IPS-15b (cell line): Measurements from ENCODE around the gene LGALS4.

Experiments
- H3K27me3 ChIP-seq: one replicate; pipeline ENCODE4 v1.6.1; 2013; ENCODE audit warnings: low read length; ENCODE audit not compliant: control insufficient read depth, insufficient read depth
- H3K36me3 ChIP-seq: one replicate; pipeline ENCODE4 v1.6.1; 2013; ENCODE audit warnings: low read length; ENCODE audit not compliant: control insufficient read depth, insufficient read depth
- H3K4me1 ChIP-seq: one replicate; pipeline ENCODE4 v1.6.1; 2013; ENCODE audit warnings: mild to moderate bottlenecking, low read length; ENCODE audit not compliant: control insufficient read depth, insufficient read depth
- H3K4me3 ChIP-seq: one replicate; pipeline ENCODE4 v1.5.1; 2013; ENCODE audit warnings: low read depth, low read length
- H3K9ac ChIP-seq: one replicate; pipeline ENCODE4 v1.6.1; 2013; ENCODE audit warnings: low read depth, mild to moderate bottlenecking, low read length
- H3K9me3 ChIP-seq: one replicate; pipeline ENCODE4 v1.6.1; 2013; ENCODE audit warnings: mild to moderate bottlenecking, low read length; ENCODE audit not compliant: control insufficient read depth, insufficient read depth

LGALS4 gene

DNA sequence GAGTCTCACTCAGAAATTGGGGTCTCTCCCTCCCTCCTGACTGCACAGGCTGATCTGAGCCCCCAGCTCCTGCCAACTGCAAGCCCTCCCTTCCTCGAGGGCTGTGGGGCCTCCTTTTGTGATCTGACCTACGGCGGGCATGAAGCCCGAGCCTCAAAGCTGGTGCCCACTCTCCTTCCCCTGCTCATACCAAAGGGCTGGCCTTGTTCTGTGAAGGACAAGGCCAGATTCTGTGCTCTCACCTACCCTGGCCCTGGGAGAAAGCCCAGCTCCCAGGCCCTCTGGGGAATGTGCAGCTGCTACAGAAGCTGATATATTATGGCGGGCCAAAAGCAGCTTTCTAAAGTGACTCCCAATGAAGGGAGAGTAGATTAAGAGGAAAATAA, 27.8 kb upstream of the LGALS4 start:
- Histone ChIP-seq H3K27me3 (no peaks in the 10 kb centered on the region), H3K9ac (no peak overlapping the region), H3K9me3 (no peaks in the 10 kb centered on the region), H3K4me1 (no peaks in the 10 kb centered on the region), H3K36me3 (peaks cover 88% of the 10 kb centered on the region), H3K4me3 (no peak overlapping the region)

DNA sequence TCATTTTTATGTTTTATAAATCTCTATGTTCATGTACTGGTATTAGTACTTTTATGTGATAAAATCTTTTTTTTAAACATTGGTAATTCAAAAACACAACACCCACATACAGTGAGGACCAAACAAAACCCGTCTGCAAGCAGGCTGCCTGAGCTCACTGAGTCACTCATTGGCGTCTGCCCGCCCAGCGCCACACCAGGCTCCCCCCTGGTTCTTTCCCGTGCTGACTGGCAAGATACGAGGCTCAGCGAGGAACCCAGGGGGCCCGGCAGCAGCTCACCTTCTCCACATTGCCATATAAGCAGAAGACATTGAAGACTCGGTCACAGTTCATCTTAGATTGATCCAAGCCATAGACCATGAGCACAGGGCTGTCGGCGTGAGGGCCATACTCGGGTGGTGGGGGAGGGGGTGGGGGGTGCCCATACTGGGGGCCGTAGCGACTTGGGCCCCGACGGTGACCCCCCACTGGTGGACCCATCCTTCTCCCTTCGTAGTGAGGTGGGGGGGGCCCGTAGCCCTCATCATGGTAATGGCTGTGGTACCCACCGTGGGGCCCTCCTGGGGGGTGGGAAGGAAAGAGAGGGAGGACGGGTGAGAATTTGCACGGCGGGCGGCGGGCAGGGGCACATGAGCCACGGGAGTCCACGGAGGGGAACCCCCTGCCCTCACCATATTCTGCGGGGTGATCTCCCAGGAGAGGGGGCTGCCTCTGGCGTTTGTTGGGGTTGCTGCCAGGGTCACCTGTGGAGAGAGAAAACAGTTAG, 27.3 kb upstream of the LGALS4 start:
- H3K9ac ChIP-seq = no peak overlapping the region
- no peaks in the 10 kb centered on the region for H3K9me3 ChIP-seq
- H3K36me3 ChIP-seq = peaks cover 87% of the 10 kb centered on the region
- no peaks in the 10 kb centered on the region for H3K27me3 ChIP-seq
- H3K4me1 ChIP-seq = no peaks in the 10 kb centered on the region
- no peak overlapping the region for H3K4me3 ChIP-seq

DNA sequence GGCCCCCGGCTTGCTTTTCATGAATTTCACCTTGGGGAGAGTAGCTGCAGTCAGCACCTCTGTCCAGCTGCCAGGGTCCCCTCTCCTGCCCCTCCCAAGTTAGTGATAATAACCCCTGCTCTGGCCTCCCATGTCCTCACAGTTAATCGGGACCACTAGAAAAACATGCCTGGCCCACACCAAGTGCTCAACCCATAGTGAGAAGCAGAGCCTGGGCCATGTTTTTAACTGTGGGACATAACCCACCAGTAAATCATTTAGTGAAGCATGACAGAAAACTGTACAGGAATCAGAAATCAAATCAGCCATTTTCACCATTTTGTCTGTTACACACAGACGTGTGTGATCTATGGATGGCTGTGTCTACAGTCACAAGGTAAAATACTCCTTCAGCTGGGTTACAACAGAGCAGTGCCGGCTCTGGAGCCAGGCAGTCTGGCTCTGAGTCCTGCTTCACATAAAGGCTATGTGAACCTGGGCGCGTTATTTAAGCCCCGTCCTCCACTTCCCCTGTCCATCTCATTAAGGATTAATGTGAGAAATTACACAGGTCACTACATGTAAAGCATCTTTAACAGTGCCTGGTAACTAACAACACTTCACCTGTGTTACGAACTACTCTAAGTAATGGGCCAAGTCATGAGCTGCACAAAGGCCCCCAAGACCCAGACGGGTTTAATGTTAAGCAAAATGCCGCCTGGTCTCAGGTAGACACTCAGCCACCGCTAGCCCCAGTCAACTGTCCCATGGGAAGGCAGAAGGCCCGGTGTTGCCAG, 26.4 kb upstream of the LGALS4 start:
- Histone ChIP-seq H3K36me3 (peaks cover 80% of the 10 kb centered on the region), H3K9ac (no peak overlapping the region), H3K4me1 (no peaks in the 10 kb centered on the region), H3K27me3 (no peaks in the 10 kb centered on the region), H3K4me3 (no peak overlapping the region), H3K9me3 (no peaks in the 10 kb centered on the region)

DNA sequence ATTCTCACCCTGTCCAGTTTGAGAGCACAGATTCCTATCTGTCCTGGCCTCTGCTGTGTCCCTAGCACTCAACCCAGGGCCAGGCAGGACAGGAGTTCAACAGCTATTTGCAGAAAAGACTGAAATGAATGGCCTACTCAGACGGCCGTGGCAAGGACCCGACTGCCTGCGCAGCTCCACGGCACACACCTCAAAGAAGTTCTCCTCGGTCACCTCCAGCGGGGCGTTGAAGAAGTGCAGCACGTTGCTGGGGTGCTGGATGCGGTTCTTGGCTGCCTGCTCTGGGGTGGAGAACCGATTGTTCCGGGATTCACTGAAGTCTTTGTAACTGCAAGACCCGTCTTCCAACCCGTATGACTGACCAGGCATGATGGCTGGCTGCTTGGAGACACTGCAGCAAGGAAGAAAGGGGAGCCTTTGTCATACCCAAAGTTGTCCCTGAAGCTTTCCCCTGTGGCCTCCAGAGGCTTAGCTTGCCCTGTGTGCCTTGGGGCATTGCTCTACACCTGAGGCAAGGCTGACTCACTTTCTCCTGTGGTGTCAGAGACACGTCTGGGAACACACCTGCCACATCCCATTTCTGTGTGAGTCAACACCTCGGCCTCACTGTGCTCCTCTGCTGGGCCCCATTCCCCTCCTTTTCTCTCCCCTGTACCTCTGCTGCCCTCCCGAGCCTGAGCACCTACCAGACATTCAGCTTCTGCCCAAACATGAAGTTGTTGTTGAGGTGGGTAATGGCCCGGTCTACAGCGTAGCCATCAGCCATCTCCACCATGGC, 25.7 kb upstream of the LGALS4 start:
- no peak overlapping the region for H3K9ac ChIP-seq
- H3K36me3 ChIP-seq = peaks cover 73% of the 10 kb centered on the region
- H3K4me3 ChIP-seq = no peak overlapping the region
- H3K9me3 ChIP-seq = no peaks in the 10 kb centered on the region
- no peaks in the 10 kb centered on the region for H3K4me1 ChIP-seq
- no peaks in the 10 kb centered on the region for H3K27me3 ChIP-seq

DNA sequence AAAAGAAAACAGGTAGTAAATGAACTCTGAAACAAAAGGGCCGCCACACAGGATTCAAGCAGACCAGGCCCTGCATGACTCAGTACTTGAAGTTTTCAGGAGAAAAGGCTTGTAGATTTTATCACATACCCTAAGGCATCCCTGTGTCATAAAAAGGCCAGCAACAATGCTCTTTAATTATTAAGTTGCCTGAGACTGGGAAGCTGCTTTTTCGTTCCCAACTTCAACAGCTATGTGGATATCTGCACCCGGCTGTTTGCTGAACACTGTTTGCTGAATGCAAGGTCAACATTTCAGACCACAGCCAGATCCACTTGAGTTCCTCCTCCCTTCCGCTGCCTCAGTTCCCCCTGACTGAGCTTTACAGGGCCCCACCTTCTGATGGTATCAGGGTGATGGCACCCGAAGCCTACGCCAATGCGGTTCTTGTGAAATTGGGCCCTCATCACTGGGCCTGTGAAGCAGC, 24.9 kb upstream of the LGALS4 start:
- no peaks in the 10 kb centered on the region for H3K27me3 ChIP-seq
- peaks cover 65% of the 10 kb centered on the region for H3K36me3 ChIP-seq
- no peak overlapping the region for H3K4me3 ChIP-seq
- no peaks in the 10 kb centered on the region for H3K9me3 ChIP-seq
- H3K9ac ChIP-seq = no peak overlapping the region
- no peaks in the 10 kb centered on the region for H3K4me1 ChIP-seq

DNA sequence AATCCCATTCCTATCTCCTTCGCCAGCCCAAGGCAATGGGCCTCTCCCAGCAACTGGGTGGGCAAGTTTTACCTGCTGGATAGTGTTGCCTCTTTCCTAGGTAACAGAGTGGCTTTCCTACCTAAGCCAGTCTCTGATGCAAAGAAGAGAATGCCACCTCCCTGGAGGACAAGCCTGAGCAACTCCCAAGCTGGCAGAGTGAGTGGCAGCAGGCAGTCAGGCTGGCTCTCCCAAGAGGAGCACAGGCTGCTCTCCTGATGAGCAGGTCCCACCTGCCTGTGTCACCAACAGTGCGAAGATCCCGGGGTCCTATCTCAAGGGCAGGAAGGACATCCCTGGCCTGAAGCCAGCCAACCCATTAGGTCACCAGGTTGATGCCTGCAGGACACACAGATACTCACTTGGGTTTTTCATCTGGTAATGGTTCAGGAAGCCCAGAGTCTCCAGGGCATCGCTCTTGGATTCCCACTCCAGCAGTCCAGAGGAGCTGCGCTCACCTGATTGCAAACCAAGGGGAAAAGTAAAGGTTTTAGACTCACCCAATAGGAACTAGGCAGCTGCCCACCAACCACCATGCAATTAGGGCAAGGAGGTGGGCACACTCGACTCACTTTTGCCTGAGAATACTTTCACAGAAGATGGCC, 24.4 kb upstream of the LGALS4 start:
- H3K36me3 ChIP-seq = peaks cover 60% of the 10 kb centered on the region
- H3K4me1 ChIP-seq = peaks cover under 1% of the 10 kb centered on the region
- H3K9me3 ChIP-seq = no peaks in the 10 kb centered on the region

DNA sequence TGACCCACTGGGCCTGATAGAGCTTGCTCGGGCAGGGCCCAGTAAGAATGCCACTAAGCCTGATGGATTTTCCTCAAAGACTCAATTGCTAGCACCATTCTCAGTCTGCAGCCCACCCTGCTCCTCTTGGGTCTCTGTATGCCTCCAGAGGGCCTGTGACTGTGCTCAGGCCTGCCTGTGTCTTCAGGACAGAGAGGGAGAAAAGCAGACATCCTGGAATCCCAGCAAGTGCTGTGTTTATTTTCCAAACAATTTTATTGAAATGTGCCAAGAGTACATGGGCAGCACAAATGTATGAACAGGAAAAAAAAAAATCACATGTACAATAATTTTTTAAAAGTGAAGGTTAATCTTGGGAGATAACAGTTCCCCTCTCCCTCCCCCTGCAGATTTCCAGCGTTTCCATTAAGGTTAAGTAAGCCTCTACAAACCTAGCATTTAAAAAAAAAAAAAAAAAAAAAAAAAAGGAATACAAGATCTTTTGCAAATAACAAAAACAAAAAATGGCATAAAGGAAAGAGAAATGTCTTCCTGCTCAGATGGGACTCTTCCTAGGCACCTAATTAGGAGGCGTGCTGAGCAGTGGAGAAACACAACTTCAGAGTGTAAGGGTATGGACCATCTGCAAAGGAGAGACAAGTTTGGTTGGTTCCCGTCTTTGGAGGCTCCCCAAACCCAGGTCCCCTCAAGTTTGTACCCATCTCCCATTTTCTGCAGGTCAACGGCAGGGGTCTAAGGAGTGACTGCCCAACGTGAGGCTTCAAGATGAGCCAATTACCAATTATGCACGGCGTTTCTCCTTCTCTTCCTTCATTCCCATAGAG, 23.6 kb upstream of the LGALS4 start:
- Histone ChIP-seq H3K4me3 (no peak overlapping the region), H3K9ac (no peak overlapping the region), H3K9me3 (no peaks in the 10 kb centered on the region), H3K4me1 (peaks cover 2% of the 10 kb centered on the region), H3K36me3 (peaks cover 52% of the 10 kb centered on the region), H3K27me3 (no peaks in the 10 kb centered on the region)

More for the DNA sequence above, 24.4 kb upstream of the LGALS4 start:
- H3K4me3 ChIP-seq = no peak overlapping the region
- no peaks in the 10 kb centered on the region for H3K27me3 ChIP-seq
- no peak overlapping the region for H3K9ac ChIP-seq

DNA sequence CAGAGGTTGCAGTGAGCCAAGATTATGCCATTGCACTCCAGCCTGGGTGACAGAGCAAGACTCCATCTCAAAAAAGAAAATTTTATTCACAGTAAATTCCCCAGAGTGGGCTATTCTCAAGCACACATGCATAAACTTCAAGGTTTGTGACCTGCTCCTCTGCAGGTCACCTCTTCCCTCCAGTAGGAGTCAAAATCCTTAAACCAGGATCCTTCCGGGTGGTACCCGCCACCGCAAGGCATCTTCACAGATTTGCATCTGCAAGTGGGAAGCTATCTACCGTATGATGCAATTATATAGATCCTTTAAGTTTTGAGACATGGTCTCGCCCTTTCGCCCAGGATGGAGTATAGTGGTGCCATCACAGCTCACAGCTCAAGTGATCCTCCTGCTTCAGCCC, 21.8 kb upstream of the LGALS4 start:
- Histone ChIP-seq H3K4me3 (no peak overlapping the region), H3K9ac (no peak overlapping the region), H3K9me3 (no peaks in the 10 kb centered on the region), H3K4me1 (peaks cover 2% of the 10 kb centered on the region), H3K27me3 (no peaks in the 10 kb centered on the region), H3K36me3 (peaks cover 35% of the 10 kb centered on the region)

DNA sequence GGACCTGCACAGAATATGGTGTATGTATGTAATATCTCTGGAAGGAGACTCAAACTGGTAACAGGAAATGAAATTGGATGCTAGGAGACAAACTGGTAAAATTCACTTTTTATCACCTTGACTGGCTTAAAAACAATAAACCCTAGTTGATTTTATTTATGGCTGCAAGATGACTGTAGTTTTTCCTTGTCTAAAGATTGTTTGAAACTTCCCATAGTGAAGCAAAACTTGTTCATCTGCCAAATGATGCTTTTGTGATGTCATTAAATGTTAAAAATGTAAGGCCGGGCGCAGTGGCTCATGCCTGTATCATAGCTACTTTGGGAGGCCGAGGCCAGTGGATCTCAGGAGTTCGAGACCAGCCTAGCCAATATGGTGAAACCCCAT, 21.4 kb upstream of the LGALS4 start:
- peaks cover 31% of the 10 kb centered on the region for H3K36me3 ChIP-seq
- H3K27me3 ChIP-seq = no peaks in the 10 kb centered on the region
- H3K9ac ChIP-seq = no peak overlapping the region
- peaks cover 2% of the 10 kb centered on the region for H3K4me1 ChIP-seq
- no peaks in the 10 kb centered on the region for H3K9me3 ChIP-seq
- H3K4me3 ChIP-seq = no peak overlapping the region

DNA sequence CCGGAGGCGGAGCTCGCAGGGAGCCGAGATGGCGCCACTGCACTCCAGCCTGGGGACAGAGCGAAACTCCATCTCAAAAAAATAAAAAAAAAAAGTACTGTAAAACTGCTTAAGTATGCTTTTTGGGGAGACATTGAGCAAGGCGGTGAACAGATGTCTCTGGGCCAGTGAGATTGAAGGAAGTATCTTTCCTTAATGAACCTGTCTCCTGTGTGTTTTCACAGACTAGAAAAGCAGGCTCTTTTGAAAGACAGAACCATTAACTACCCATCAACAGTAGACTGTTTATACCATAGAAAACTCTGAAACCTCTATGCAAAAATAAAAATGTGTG, 20.3 kb upstream of the LGALS4 start:
- H3K4me1 ChIP-seq = peaks cover 2% of the 10 kb centered on the region
- H3K36me3 ChIP-seq = peaks cover 25% of the 10 kb centered on the region
- H3K27me3 ChIP-seq = no peaks in the 10 kb centered on the region

DNA sequence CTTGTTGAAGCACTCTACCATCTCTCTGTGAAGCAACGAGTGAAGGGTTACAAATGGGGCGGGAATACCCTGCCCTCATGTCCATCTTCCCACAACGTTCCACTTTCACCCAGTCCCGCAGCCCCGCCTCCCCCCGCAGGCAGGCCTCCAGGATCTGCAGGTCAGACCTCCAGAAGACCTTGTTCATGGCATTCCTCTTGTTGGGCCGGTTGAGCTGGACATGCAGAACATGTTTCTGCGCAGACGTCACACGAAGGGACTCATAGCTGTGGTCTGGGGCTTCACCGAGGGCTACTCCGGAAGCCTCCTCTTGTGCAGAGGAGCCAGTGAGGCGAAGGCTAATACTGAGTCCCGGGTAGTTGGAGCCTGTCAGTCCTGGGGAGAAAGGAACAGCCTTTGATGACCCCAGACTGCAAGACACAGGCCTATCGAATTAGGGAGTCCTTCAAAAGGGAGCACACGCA, 18.4 kb upstream of the LGALS4 start:
- Histone ChIP-seq H3K9ac (peak overlapping the region; percentile 93), H3K9me3 (no peaks in the 10 kb centered on the region), H3K27me3 (no peaks in the 10 kb centered on the region), H3K4me3 (peak overlapping the region; percentile 93), H3K4me1 (peaks cover 2% of the 10 kb centered on the region), H3K36me3 (peaks cover 16% of the 10 kb centered on the region)

More for the DNA sequence above, 20.3 kb upstream of the LGALS4 start:
- no peaks in the 10 kb centered on the region for H3K9me3 ChIP-seq
- no peak overlapping the region for H3K9ac ChIP-seq
- H3K4me3 ChIP-seq = no peak overlapping the region
